ENCODE results near the gene WDR72. TPM values are rescaled to one million over a fixed set of nuclear protein-coding genes. Genes with fewer than 3 reads are reported as not detected.

The WDR72 gene
- polyA plus RNA-seq, 1 donor (not counting 4 experiments of a cell fraction or from before 2014, with no cell fraction given): 0.03 TPM

DNA sequence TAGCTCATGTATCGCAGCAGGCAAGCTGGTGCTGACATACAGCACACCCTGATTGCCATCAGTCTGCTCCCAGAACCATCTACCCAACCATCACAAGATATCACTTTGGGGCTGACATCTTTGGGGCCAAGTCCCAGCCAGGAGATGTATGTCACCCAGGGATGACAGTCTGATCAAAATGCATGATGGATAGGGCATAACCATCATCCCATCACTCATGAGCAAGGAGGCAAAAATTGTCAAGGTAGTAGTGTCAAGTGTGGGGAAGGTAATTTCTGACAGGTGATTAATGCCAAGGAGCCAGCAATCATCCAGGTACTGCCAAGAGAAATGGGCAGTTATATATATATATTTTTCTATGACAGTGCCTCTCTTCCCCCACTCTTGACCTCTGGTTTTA lies 277.4 kb downstream of the WDR72 start:
- H2AFZ ChIP-seq (ENCODE audit: control insufficient read depth, low read length): no peak overlapping the region
- FAIRE-seq: no peak
- no peak for TF ChIP-seq EZH2 (IDR thresholded peaks at IDR 0.05; ENCODE audit: low read length)
- TF ChIP-seq, protein P1, sequence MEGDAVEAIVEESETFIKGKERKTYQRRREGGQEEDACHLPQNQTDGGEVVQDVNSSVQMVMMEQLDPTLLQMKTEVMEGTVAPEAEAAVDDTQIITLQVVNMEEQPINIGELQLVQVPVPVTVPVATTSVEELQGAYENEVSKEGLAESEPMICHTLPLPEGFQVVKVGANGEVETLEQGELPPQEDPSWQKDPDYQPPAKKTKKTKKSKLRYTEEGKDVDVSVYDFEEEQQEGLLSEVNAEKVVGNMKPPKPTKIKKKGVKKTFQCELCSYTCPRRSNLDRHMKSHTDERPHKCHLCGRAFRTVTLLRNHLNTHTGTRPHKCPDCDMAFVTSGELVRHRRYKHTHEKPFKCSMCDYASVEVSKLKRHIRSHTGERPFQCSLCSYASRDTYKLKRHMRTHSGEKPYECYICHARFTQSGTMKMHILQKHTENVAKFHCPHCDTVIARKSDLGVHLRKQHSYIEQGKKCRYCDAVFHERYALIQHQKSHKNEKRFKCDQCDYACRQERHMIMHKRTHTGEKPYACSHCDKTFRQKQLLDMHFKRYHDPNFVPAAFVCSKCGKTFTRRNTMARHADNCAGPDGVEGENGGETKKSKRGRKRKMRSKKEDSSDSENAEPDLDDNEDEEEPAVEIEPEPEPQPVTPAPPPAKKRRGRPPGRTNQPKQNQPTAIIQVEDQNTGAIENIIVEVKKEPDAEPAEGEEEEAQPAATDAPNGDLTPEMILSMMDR (optimal IDR thresholded peaks at IDR 0.05 in 1 of 3, IDR thresholded peaks at IDR 0.05 in 1 of 3, conservative IDR thresholded peaks at IDR 0.05 in 1 of 3; ENCODE audit: extremely low read depth in 1 of 3, insufficient read depth in 2 of 3, low read length in 3 of 3): no peak
- H3K4me3 ChIP-seq (ENCODE audit: control insufficient read depth in 2 of 3, extremely low read depth in 1 of 3, insufficient read depth in 2 of 3, low read depth in 1 of 3, low read length in 3 of 3): no peak overlapping the region
- H3K4me1 ChIP-seq (ENCODE audit: control insufficient read depth, extremely low read depth, insufficient read depth, low read length): no peaks in the 10 kb centered on the region
- H4K20me1 ChIP-seq (ENCODE audit: control insufficient read depth, extremely low read depth, insufficient read depth, low read length): no peaks in the 10 kb centered on the region
- no peaks in the 10 kb centered on the region for H3K9me1 ChIP-seq (ENCODE audit: control insufficient read depth, extremely low read depth, insufficient read depth, low read length)
- dilution Hi-C loops (cut with MboI; ENCODE audit: extremely low pct_ligation_motif_present, low sequenced_read_pairs): no loop called here
- H3K79me2 ChIP-seq (ENCODE audit: control insufficient read depth, insufficient read depth, low read length): no peaks in the 10 kb centered on the region
- no peak for DNase-seq (ENCODE audit: low read depth, low spot score)
- no peaks in the 10 kb centered on the region for H3K27me3 ChIP-seq (ENCODE audit: control insufficient read depth, extremely low read depth, insufficient read depth, low read length)
- no peak overlapping the region for H3K27ac ChIP-seq (ENCODE audit: control insufficient read depth, insufficient read depth, low read length)
- H3K36me3 ChIP-seq (ENCODE audit: control insufficient read depth in 2 of 2, extremely low read depth in 1 of 2, insufficient read depth in 2 of 2, low read length in 2 of 2): no peaks in the 10 kb centered on the region
- H3K9ac ChIP-seq (ENCODE audit: control insufficient read depth, extremely low read depth, insufficient read depth, low read length): no peak overlapping the region
- no peak overlapping the region for H3K4me2 ChIP-seq (ENCODE audit: control insufficient read depth, extremely low read depth, insufficient read depth, low read depth, low read length)
- no peaks in the 10 kb centered on the region for H3K9me3 ChIP-seq (ENCODE audit: control insufficient read depth, low read depth, low read length)

DNA sequence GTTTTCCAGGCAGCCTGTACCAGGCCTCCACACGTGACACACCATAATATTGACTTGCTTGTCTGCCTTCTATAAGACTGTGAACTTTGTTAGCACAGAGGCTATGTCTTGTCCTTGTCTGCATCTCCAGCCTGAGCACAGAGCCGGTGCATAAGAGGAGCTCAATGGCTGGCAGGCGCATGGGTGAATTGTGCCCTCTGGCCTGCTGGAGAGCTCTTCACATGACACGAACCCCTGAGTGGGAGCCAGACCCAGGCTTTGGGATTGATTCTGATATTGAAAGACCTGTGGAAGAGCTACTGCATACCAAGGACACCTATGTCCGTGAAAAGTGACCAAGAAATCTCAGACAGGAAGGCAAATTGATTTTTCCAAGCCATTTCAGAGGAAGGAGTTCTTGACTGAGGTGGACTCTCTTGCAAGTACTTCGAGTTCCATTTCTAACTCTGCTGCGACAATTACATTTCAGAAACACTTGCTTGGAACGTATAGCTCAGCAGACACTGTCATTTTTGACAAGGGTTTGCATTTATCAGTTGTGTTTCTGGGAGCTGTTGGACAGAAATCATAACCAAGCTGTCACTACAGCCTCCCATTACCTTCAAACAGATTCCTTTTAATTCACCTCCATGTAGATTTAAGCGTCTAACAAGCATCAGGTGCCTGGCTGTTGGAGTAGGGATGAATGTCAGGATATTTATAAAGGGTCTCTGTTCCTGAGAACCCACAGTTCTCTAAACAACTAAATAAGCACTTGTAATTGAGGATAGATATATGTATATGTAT lies 281.3 kb downstream of the WDR72 start:
- H3K79me2 ChIP-seq (ENCODE audit: control insufficient read depth, insufficient read depth, low read length): no peaks in the 10 kb centered on the region
- dilution Hi-C loops (cut with MboI; ENCODE audit: extremely low pct_ligation_motif_present, low sequenced_read_pairs): no loop called here

More for the DNA sequence above, 281.3 kb downstream of the WDR72 start:
- DNase-seq (ENCODE audit: low read depth, low spot score): no peak
- Histone ChIP-seq H2AFZ (ENCODE audit: control insufficient read depth, low read length) (no peak overlapping the region), H3K4me3 (ENCODE audit: control insufficient read depth in 2 of 3, extremely low read depth in 1 of 3, insufficient read depth in 2 of 3, low read depth in 1 of 3, low read length in 3 of 3) (no peak overlapping the region), H3K9me1 (ENCODE audit: control insufficient read depth, extremely low read depth, insufficient read depth, low read length) (no peaks in the 10 kb centered on the region), H3K4me1 (ENCODE audit: control insufficient read depth, extremely low read depth, insufficient read depth, low read length) (no peaks in the 10 kb centered on the region), H4K20me1 (ENCODE audit: control insufficient read depth, extremely low read depth, insufficient read depth, low read length) (no peaks in the 10 kb centered on the region), H3K4me2 (ENCODE audit: control insufficient read depth, extremely low read depth, insufficient read depth, low read depth, low read length) (no peak overlapping the region), H3K27me3 (ENCODE audit: control insufficient read depth, extremely low read depth, insufficient read depth, low read length) (no peaks in the 10 kb centered on the region), H3K36me3 (ENCODE audit: control insufficient read depth in 2 of 2, extremely low read depth in 1 of 2, insufficient read depth in 2 of 2, low read length in 2 of 2) (no peaks in the 10 kb centered on the region), H3K27ac (ENCODE audit: control insufficient read depth, insufficient read depth, low read length) (no peak overlapping the region), H3K9ac (ENCODE audit: control insufficient read depth, extremely low read depth, insufficient read depth, low read length) (no peak overlapping the region), H3K9me3 (ENCODE audit: control insufficient read depth, low read depth, low read length) (no peaks in the 10 kb centered on the region)
- TF ChIP-seq EZH2 (IDR thresholded peaks at IDR 0.05; ENCODE audit: low read length): no peak
- TF ChIP-seq, protein P1 (optimal IDR thresholded peaks at IDR 0.05 in 1 of 3, IDR thresholded peaks at IDR 0.05 in 1 of 3, conservative IDR thresholded peaks at IDR 0.05 in 1 of 3; ENCODE audit: extremely low read depth in 1 of 3, insufficient read depth in 2 of 3, low read length in 3 of 3): no peak
- no peak for FAIRE-seq
